ENCODE data around the gene PLOD1.
"Not testable (repeated sequence)": the region's sequence is repeated elsewhere in the genome, so short reads cannot be mapped to it uniquely, and the experiment has no call there.

The PLOD1 gene

GRCh38 chr1:12008355-12008754 lies 73.8 kb downstream of the PLOD1 start:
- not testable (repeated sequence) for DNase-seq (ENCODE audit: low read depth)

- DNase-seq (ENCODE audit: low read depth): no peak
Measured at GRCh38 chr1:12009318-12009947, 74.9 kb downstream of the PLOD1 start.

GRCh38 chr1:12010746-12011570 lies 76.4 kb downstream of the PLOD1 start:
- DNase-seq (ENCODE audit: low read depth): no peak

- no peak for DNase-seq (ENCODE audit: low read depth)
Measured at GRCh38 chr1:12011998-12012397, 77.5 kb downstream of the PLOD1 start.

- DNase-seq (ENCODE audit: low read depth): no peak
Measured at GRCh38 chr1:12012560-12013316, 78.2 kb downstream of the PLOD1 start.

GRCh38 chr1:12014141-12014991 lies 79.8 kb downstream of the PLOD1 start:
- no peak for DNase-seq (ENCODE audit: low read depth)

- no peak for DNase-seq (ENCODE audit: low read depth)
Measured at GRCh38 chr1:12015001-12015491, 80.5 kb downstream of the PLOD1 start.

- DNase-seq (ENCODE audit: low read depth): no peak
Measured at GRCh38 chr1:12015499-12015898, 81.0 kb downstream of the PLOD1 start.

- DNase-seq (ENCODE audit: low read depth): no peak
Measured at GRCh38 chr1:12016182-12016581, 81.7 kb downstream of the PLOD1 start.

- no peak for DNase-seq (ENCODE audit: low read depth)
Measured at GRCh38 chr1:12019858-12020509, 85.5 kb downstream of the PLOD1 start.

- DNase-seq (ENCODE audit: low read depth): no peak
Measured at GRCh38 chr1:12021616-12022015, 87.1 kb downstream of the PLOD1 start.

- DNase-seq (ENCODE audit: low read depth): no peak
Measured at GRCh38 chr1:12022036-12022435, 87.5 kb downstream of the PLOD1 start.
